ENCODE measurements around the gene FBXO5. TPM values are rescaled to one million over a fixed set of nuclear protein-coding genes. Genes with fewer than 3 reads are reported as not detected.

The FBXO5 gene
- total and polyA plus RNA-seq, 2 experiments from 2014 or later = 49.6 to 51.2 TPM

- TF ChIP-seq ZNF462 (CRISPR knock-in tag; IDR thresholded peaks at IDR 0.05) (no peak), ETS1 (IDR thresholded peaks at IDR 0.05) (no peak), CREB1 (CRISPR knock-in tag; IDR thresholded peaks at IDR 0.05; ENCODE audit: low read depth) (no peak), NANOG (IDR thresholded peaks at IDR 0.05; ENCODE audit: borderline replicate concordance) (no peak), EZH2 (IDR thresholded peaks at IDR 0.05; ENCODE audit: low read depth, unreplicated experiment) (no peak), REST (IDR thresholded peaks at IDR 0.05; ENCODE audit: unreplicated experiment) (no peak), ZNF114 (CRISPR knock-in tag; IDR thresholded peaks at IDR 0.05) (no peak), STAT1 (IDR thresholded peaks at IDR 0.05; ENCODE audit: unreplicated experiment) (no peak)
Observed at GRCh38 chr6:152946995-152947394, 35.8 kb downstream of the FBXO5 start (continued).
